Gastrocnemius medialis (tissue), 4 donors: ENCODE data around the gene NLRP11.
"Not testable (repeated sequence)": the region's sequence is repeated elsewhere in the genome, so short reads cannot be mapped to it uniquely, and the experiment has no call there.

ENCODE experiments used
- POLR2A ChIP-seq, 2 donors: fragments of 450-650 bp; IDR thresholded peaks; one replicate each; pipeline ENCODE4 v1.6.1; 2017; ENCODE audit warnings: antibody characterized with exemption in 2 of 2, mild to moderate bottlenecking in 2 of 2, moderate library complexity in 2 of 2
- TF ChIP-seq, protein P1 (sequence below), 5 experiments: fragments of 450-650 bp in 3 of 5; fragments of 200-600 bp in 2 of 5; sonication (generic) in 2 of 5; IDR thresholded peaks in 4 of 5; conservative IDR thresholded peaks in 1 of 5; 1 replicate in 4 of 5; 2 replicates in 1 of 5; pipeline ENCODE4 v1.5.1; 2016 to 2019; ENCODE audit warnings: antibody characterized with exemption in 5 of 5, mild to moderate bottlenecking in 3 of 5, moderate library complexity in 3 of 5

DNA sequence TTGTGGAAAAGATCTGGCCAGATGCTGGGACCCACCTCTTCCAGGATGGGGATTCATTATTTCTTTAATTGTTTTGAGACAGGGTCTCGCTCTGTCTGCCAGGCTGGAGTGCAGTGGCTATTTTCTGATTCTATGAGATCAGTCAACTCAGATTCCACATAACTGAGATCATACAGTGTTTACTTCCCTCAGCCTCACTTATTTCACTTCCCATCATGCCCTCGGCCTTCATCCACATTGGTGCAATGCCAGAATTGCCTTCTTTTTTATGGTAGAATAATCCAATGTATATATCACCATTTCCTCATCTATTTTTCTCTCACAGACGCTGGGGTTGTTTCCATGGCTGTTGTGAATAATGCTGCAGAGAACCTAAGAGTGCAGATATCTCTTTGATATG lies 62.2 kb downstream of the NLRP11 start:
- not testable (repeated sequence) for TF ChIP-seq POLR2A (IDR thresholded peaks at IDR 0.05)
- TF ChIP-seq, protein P1, sequence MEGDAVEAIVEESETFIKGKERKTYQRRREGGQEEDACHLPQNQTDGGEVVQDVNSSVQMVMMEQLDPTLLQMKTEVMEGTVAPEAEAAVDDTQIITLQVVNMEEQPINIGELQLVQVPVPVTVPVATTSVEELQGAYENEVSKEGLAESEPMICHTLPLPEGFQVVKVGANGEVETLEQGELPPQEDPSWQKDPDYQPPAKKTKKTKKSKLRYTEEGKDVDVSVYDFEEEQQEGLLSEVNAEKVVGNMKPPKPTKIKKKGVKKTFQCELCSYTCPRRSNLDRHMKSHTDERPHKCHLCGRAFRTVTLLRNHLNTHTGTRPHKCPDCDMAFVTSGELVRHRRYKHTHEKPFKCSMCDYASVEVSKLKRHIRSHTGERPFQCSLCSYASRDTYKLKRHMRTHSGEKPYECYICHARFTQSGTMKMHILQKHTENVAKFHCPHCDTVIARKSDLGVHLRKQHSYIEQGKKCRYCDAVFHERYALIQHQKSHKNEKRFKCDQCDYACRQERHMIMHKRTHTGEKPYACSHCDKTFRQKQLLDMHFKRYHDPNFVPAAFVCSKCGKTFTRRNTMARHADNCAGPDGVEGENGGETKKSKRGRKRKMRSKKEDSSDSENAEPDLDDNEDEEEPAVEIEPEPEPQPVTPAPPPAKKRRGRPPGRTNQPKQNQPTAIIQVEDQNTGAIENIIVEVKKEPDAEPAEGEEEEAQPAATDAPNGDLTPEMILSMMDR (IDR thresholded peaks at IDR 0.05 in 4 of 5, conservative IDR thresholded peaks at IDR 0.05 in 1 of 5) = not testable (repeated sequence)
